ENCODE results near the gene TMEM131L.

DNA sequence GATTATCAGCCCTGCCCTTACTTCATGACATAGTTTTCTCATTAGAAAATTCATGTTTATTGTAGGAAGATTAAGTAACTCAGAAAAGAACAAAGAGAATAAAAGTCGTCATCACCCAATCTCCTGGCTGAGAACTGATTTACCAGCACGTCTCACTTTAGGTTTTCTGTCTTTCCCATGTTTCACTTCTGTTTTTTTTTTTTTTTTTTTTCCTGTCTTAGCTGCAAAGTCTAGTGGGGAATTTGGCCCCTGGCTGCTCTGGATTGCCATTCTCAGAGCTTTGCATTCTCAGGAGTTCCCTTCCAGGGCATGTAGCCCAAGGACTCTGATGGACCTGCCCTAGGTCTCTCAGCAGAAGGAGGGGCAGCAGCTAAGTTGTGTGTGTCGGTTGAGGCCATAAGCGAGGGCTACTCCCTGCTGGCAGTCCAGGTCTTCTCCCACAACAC, 57.8 kb downstream of the TMEM131L start:
- TF ChIP-seq YY1 (IDR thresholded peaks at IDR 0.05; ENCODE audit: low read depth): no peak
- TF ChIP-seq, protein P1, sequence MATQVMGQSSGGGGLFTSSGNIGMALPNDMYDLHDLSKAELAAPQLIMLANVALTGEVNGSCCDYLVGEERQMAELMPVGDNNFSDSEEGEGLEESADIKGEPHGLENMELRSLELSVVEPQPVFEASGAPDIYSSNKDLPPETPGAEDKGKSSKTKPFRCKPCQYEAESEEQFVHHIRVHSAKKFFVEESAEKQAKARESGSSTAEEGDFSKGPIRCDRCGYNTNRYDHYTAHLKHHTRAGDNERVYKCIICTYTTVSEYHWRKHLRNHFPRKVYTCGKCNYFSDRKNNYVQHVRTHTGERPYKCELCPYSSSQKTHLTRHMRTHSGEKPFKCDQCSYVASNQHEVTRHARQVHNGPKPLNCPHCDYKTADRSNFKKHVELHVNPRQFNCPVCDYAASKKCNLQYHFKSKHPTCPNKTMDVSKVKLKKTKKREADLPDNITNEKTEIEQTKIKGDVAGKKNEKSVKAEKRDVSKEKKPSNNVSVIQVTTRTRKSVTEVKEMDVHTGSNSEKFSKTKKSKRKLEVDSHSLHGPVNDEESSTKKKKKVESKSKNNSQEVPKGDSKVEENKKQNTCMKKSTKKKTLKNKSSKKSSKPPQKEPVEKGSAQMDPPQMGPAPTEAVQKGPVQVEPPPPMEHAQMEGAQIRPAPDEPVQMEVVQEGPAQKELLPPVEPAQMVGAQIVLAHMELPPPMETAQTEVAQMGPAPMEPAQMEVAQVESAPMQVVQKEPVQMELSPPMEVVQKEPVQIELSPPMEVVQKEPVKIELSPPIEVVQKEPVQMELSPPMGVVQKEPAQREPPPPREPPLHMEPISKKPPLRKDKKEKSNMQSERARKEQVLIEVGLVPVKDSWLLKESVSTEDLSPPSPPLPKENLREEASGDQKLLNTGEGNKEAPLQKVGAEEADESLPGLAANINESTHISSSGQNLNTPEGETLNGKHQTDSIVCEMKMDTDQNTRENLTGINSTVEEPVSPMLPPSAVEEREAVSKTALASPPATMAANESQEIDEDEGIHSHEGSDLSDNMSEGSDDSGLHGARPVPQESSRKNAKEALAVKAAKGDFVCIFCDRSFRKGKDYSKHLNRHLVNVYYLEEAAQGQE (IDR thresholded peaks at IDR 0.05; ENCODE audit: low read depth): no peak
- TF ChIP-seq, protein P2, sequence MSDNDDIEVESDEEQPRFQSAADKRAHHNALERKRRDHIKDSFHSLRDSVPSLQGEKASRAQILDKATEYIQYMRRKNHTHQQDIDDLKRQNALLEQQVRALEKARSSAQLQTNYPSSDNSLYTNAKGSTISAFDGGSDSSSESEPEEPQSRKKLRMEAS (IDR thresholded peaks at IDR 0.05): no peak
- no peak for TF ChIP-seq CEBPB (IDR thresholded peaks at IDR 0.05)
- TF ChIP-seq RAD21 (IDR thresholded peaks at IDR 0.05; ENCODE audit: low read depth): no peak
- TF ChIP-seq ZBTB7A (IDR thresholded peaks at IDR 0.05; ENCODE audit: low read depth): no peak
- no peak for TF ChIP-seq TCF12 (IDR thresholded peaks at IDR 0.05; ENCODE audit: low read depth)

All from Ishikawa (cell line).